HT1080 (cell line): ENCODE measurements around the gene PTCH1. TPM values are rescaled to one million over a fixed set of nuclear protein-coding genes. Genes with fewer than 3 reads are reported as not detected.

Experiments used
- DNase-seq: peaks from one replicate; pipeline ENCODE4 v3.0.0-alpha.2; 2015; ENCODE audit warnings: low read depth
- total RNA-seq: library from RNA; depleted of rRNA; stranded (reverse); fragments of >200 nt; shearing (Covaris generic); gene quantifications from 2 replicates; pipeline ENCODE4 v1.2.3, GENCODE V29; 2014

Gene PTCH1
- total RNA-seq, 1 experiment from 2014 or later, result 2.1 TPM

DNA sequence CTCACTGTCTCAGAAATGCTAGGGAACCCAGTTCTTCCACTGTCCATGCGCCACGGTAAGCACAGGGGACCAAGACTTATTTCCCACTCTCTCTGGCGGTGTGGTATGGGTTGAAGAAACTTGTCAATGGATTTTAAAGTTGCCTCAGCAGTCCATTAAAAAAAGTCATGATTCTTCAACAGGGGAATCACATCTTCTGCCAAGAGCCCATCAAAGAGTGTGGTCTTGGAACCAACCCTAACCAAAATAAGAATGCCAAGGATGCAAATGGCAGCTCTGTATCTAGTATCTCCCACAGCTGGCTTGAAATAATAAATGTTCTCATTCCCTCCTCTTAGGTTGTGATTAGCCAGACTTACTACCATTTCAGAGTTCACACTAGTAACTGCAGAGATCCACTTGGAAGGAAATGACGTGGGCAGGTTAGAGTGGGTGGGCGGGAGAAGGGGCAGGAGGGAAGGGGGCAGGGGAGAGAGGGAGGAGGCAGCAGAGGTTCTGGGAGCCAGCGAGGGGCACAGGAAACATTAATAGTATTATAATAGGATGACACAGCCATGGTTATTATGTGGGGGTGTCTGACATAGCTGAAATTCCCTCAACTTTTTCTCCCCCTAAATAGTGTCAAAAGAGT, 17.6 kb downstream of the PTCH1 start:
- no peak for DNase-seq

DNA sequence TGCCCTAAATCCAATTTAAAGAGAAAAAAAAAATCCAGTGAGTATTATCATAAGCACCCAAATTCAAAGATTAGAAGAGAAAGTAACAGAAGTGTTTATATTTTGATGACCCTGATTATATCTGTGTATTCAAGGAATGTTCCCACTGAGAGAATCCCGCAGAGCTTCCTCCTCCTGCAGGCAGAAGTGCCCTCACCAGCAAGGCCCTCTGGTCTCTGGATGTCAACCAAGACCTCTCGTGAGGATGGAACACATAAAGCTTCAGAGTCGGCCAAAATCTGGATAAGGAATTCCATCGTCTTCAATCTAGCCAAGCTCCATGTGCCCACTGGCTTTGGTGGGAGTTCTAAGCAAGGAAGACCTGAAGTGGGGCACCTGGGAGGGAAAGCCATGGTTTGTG, 18.1 kb downstream of the PTCH1 start:
- no peak for DNase-seq

DNA sequence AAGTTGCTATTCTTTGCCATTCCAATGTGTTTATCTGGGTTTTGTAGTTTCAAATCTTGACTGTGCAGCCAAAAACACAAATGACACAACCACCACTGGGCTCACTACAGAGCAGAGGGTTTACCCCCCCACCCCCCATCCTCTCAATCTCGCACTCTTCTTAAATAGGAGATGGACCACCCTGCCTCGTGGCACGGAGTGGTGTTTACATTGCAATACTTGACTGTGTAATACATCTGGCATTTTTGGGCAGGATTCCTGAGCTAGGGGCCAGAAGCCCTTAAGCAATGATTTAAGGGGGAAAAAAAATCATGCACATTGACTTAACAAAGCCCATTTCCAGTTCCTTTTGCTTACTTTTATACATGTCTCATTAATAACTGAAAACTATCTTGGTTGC, 19.0 kb downstream of the PTCH1 start:
- no peak for DNase-seq

DNA sequence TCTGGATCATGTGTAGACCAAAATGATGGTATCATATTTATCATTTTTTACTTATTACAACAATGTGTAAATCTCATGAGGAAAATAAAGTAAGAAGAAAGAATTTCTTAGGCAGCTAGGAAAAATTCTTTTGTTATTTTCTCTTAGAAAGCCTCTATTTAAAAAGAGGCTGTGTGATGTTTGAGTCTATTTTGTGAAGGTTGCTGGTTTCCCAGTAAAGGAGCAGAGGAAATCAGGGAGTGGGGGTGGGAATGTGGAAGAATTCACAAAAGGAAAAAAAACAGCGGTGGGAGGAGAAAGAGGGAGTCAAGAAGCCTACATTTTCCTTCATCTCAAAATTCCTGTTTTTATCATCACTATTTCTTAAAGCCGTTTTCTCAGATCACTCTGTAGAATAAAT, 20.1 kb downstream of the PTCH1 start:
- no peak for DNase-seq

DNA sequence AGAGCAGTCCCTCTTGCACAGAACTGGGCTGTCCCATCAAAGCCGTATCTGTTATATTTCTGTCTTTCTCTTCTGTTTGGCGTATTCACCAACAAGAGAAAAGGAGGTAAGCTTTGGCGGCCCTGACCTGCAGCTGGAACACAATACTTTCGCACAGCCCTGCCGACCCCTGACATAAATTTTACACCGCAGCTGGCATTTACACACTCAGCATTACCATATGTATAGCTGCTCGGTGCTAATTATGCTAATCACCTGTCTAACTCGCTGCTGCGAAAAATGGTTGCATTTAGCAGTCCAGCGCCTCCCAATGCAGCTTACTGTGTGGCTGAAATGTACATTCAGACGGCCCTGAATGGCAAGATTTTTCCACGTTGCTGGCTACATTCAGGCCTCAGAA, 20.8 kb downstream of the PTCH1 start:
- no peak for DNase-seq

DNA sequence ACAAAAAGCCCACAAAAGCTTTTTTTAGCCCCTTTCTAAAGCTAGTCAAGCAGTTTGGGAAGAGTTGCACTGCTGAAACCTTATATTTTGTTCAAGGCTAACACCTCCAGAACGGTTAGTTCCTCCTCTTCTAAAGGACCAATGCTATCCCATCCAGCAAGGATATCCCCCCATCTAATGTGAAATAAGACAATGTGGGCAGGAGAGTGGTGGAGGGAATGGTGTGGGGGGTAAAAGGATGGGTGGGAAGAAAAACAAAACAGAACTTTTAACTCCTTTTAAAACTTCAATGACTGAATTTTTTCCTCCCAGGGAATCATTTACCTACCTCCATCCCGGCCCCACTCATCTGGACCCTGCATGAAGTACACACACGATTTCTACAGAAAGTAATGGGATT, 21.2 kb downstream of the PTCH1 start:
- DNase-seq, result no peak

DNA sequence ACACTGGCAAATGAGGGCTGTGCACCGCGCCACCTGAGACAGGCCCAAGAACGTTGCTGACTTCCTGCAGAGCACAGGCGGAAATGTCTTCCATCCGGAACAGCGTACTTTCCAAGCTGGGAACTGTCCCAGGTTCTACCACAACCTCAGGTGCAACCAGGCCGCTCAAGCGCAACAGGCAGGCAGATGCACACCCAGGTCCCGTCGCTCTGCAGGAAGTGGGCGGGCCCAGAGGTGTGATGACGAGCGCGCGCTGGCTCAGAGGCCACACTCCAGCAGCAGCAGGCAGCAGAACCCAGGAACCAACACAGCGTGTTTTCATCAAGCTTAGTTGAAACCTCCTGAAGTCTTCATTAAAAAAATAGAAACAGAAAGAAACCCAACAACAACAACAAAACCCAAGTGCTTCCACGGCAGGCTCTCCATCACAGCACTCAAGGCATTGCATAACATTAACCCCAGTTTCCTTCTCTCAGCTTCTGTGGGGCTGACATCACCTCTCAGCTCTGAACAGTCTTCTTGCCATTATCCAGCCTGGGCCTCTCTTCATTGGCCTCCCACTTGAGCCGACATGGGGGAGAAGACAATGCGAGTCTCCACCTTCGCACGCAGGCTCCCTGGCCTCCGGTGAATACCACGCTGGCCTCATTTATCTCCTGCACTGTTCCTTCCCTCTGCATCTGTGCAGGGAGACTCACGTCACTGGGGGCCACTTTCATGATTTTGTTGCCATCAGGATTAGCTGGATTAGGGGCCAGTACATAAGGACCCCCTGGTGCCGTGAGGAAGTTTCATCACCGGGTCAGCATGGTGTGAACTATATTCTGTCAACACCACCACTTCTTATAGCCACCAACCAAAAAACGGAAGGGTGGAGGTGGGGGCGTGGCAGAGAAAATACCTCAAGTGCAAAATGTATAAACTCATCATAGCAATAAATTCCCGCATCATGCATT, 22.1 kb downstream of the PTCH1 start:
- no peak for DNase-seq

DNA sequence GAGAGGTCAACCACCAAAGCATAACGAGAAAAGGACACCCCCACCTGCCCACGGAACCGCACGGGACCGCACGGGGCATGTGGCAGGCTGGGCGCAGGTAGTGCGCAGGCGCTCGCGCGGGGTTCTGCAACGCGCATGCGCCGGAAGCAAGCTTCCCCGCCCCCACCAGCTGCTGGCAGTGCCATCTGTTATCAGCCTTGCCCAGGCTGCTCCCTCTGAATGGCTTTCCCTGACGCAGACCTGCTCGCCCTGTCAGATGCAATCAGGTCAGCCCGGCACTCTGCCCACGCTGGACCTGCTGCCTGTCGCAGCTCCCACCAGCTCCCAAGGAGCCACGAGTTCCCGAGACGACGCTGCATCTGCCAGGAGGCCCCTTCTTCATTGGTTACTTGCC, 22.8 kb downstream of the PTCH1 start:
- no peak for DNase-seq

DNA sequence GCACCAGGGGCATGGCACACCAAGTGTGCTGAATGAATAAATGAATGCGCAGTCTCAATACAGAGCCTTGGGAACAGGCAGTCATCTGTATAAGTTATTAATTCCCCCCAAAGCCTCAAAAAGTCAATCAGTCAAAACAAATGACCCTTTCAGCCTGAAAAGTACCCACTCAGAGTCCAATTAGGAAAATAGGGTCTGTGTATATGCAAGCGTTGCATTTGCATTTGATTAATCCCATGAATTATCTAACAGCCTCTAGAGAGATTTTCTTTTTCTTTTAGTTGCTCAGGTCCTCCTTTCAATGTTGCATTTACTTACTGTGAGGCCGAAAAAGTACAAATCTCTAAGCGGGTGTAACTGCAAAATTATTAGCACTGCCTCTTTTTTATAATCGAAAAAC, 23.4 kb downstream of the PTCH1 start:
- no peak for DNase-seq

DNA sequence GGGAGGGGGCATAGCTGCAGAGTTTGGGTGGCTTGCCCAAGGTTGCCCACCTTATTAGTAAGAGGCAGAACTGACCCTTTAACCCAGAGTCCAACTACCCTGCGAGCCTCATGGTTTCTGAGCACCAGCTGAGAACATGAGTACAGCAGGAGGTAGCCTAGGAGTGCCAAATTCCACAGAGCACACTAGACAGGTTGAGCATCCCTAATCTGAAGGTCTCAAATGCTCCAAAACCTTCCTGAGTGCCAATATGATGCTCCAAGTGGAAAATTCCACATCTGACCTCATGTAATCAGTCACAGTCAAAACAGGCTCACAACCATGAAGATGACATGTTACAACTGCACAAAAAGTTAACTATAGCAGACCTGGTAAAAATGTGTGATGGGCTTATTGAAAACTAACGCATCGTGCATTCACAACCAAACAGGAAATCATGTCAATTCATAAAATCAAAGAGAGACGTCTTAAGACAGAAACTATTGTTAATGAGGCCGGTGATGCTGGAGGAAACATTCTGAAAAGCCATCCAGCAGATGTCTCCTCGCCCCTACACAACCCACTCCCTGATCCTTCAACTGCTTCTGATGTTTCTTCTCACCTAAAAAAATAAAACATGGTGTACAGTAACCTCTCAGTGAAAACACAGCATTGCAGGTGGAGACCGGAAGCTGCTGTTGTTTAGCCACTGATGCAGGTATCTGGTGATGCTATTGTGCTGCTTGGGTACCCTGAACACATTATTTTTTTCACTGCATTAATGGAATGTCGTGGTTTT, 25.0 kb downstream of the PTCH1 start:
- no peak for DNase-seq

DNA sequence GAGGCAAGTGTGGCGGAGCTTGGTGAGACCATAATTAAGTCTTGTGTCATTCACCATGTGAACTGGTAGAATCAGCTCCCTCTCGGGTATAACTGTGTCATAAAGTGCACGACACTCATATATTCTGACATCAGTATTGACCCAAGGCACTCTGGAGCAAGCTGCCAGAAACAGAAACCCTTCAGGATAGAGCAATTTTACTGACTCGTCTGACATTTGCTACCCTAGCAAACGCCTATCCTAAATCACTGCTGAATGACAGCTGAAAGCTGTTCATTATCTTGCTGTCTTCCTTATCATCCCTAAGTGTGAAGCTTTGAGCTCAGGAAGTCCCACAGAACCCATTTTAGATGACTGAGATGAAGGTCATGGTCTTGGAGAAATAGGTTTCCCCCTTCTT, 27.8 kb downstream of the PTCH1 start:
- DNase-seq, result no peak

DNA sequence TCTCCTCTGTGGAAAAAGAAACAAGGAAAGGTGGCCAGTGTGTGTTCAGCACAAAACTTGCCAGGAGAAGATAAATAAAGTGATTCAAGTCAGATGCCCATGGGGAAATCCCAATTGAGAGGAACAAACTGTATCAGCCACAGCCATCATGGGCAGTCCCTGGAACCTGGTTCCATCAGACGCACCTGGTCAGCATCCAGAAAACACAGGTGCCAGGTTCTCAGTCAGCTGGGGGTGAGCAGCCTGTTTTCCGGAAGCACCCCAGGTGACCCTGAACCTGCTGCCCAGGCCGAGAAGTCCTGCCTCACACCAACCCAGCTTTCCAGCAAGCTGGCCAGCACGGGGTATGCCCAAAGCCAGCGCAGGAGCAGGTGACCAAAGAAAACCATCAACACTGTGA, 30.5 kb downstream of the PTCH1 start:
- no peak for DNase-seq

DNA sequence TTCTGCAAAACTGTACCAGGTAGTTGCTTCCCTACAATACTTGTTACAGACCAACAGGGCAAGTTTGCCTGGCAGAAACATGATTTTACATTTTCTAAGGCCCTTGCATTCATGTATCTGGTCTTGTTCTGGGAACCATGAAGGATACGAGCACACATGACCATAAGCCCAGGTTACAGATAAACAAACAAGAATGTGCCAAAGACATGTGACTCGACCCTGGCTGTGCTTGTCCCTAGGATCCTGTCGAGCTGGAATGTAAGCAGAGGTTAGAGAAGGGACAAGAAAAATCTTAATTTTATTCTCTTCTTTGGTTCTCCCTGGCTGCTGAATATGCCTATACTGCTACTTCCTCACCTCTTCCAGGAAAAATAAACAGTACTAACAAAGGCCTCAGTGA, 32.5 kb downstream of the PTCH1 start:
- no peak for DNase-seq

DNA sequence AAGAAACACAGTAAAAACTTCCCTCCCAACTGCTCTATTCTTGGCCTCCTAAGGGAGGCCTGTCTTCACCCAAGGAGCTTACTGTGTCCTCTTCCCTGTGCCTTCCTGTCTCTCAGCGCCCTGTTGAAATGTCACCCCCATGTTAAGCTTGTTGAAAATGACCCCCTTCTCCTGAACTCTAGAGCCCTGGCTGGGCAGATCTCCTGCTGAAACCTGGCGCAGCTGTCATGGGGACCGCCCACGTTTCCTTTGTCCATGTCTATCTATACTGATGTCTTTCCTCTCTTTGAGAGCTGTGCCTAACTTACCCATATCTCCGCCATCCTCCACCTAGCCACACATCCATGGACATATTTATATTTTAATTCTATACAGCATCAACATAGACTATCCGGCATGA, 33.3 kb downstream of the PTCH1 start:
- DNase-seq, result no peak

DNA sequence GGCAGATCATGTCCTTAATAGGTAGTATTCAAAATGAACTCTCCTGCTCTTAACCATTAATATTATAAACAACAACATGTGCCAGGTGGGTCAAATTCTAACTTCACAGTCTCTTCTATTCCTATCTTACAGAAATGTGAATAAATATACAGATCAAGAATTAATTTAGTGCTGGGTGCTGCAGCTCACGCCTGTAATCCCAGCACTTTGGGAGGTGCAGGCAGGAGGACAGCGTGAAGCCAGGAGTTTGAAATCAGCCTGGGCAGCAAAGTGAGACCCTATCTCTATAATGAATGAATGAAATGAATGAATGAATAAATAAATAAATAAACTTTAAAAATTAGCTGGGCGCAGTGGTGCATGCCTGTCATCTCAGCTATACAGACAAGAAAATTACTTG, 34.1 kb downstream of the PTCH1 start:
- DNase-seq, result no peak

DNA sequence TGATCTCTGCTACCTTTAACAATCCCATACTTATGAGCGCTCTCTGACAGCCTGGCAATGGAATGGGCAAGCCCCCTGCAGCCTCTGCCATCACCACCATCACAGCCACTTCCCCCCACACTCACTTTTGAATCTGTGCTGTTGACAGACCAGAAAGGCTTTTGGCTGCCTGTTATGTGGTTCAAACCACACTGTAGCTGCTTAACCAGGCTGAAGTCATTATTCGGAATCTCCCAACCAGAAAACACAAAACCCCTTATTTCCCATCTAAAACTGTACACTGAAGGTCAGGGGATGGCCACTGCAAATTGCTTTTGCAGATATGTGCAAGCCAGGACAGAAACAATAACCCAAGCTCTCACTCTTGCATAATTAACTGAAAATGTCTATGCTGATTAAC, 35.8 kb downstream of the PTCH1 start:
- DNase-seq, result no peak

DNA sequence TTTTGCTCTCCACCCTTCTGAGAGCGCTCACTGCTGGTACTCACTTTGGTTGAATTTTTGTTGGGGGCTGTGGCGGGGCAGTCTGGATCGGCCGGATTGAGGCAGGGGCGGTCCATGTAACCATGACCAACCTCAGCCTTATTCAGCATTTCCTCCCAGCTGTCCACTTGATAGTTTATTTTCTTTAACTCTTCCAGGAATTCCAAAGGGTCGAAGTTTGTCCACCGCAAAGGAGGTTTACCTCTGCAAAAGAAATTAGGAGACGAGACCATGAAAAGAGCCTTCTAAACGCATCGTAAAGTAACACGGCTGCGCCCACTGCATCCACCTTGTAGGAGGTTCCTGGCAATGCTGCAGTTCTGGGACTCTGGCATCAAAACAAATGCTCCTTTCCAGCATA, 36.4 kb downstream of the PTCH1 start:
- no peak for DNase-seq

DNA sequence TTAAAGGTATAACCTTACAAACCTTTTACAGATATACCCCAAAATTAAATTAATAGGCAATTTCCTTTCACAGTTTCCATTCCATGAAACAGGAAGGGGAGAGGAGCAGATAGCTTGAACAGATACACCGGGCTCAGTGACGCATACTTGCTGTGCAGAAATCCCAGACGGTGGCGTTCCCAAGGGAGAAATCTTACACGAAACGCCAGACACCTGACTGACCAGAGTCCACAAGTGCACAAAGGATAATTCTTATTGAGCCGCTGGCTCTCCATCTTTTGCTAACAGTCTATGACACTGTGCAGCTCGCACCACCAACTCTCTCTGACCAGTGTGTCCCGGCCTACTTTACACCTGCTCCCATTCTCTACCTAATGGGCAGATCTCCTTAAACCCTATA, 37.4 kb downstream of the PTCH1 start:
- no peak for DNase-seq

DNA sequence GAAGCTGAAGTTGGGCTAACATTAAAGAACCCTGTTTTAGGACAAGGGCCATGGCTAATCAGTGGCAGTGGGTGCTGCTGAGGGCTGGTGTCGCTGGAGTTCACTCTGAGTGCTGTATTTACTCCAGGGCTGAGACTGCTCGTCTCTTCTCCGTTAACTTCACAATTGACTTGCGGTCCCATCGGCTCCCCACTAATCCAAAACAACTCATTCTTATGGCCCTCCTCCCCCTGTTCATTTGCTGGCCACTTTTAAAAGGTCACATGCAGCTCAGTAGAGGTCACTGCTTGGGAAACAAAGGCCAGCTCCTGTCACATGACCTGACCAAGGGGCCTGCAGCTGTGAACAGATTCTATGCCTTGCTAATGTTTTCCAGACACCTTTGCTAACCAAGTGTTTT, 38.4 kb downstream of the PTCH1 start:
- DNase-seq, result no peak

DNA sequence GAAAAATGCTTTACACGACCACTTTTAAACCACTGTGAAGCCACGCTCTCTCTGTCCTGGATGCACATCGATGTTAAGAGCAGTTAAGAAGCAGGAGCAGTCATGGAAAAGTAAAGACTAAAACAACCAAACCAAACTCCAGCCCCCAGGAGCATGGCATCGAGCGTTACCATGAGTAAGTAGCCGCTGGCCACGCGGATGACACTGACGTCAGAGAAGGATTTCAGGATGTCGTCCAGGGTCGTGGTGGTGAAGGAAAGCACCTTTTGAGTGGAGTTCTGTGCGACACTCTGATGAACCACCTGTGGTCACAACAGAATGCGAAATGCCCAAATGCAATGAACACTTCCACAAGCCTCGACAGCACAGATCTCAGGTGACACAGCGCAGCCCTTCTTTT, 38.9 kb downstream of the PTCH1 start:
- DNase-seq, result no peak

DNA sequence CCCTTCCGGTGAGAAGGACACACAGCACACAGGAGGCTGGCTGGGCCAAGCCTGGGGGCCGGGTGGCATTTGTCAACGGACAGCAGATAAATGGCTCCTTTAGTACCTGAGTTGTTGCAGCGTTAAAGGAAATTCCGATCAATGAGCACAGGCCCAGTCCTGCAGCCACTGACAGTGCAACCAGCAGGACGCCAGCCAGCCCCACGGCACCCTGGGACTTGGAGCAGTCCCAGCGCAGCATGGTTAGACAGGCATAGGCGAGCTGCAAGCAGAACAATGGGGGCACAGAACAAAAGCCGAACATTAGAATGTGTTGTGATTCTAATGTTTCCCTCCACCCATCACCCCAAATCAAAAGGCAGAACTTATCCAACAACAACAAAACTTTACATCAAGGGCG, 39.3 kb downstream of the PTCH1 start:
- DNase-seq, result no peak

DNA sequence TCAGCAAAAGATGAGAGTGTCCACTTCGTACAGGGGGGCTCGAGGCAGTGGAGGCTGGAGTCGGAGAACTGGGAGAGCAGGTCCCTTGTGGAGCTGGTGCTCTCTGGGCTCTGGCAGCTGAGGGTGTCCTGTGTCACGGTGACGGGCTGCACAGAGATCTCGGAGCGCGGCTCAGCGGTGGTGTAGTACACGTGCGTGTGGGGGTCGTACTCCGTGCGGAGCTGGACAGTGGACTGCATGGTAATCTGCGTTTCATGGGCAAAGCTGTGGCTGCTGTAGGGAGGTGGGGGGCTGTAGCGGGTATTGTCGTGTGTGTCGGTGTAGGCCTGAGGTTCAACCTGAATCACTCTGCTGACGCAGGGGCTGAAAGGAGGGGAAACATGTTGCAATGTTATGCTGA, 48.0 kb downstream of the PTCH1 start:
- DNase-seq, result no peak
